Ramos (cell line): Measurements from ENCODE around the gene KRT25.

Experiments
- in situ Hi-C: fragments of 300-500 bp; cut with MboI; formaldehyde crosslinking; loops from one replicate; pipeline ENCODE4 v1.14.3; 2022; ENCODE audit warnings: low sequenced_read_pairs; ENCODE audit not compliant: unreplicated experiment

Gene KRT25

GRCh38 chr17:40699371-40699770 lies 55.8 kb downstream of the KRT25 start:
- in situ Hi-C loops, result no loop called here
